NCI-H345 treated with DMSO at 0.1 percent for 48 hours (cell line): ENCODE data around the gene DAGLA.

ENCODE experiments used
- DNase-seq: peaks from one replicate; lab custom pipeline; 2025; ENCODE audit not compliant: unreplicated experiment; lab: John Stamatoyannopoulos, UW

The DAGLA gene

GRCh38 chr11:61793083-61793828 lies 113.1 kb downstream of the DAGLA start:
- DNase-seq = no peak

- DNase-seq = no peak
Observed at GRCh38 chr11:61793829-61794204, 113.6 kb downstream of the DAGLA start.

GRCh38 chr11:61794579-61794978 lies 114.4 kb downstream of the DAGLA start:
- no peak for DNase-seq

GRCh38 chr11:61795459-61795858 lies 115.3 kb downstream of the DAGLA start:
- no peak for DNase-seq

- no peak for DNase-seq
Observed at GRCh38 chr11:61795876-61796526, 115.8 kb downstream of the DAGLA start.
